22Rv1 (cell line): ENCODE measurements around the gene BCL11A.

Experiments used
- CTCF ChIP-seq: fragments of 450-650 bp; IDR thresholded peaks from 2 replicates; pipeline ENCODE4 v1.5.1; 2017; ENCODE audit warnings: mild to moderate bottlenecking
- ZFX ChIP-seq: fragments of 450-650 bp; IDR thresholded peaks from 2 replicates; pipeline ENCODE4 v1.6.1; 2017; ENCODE audit warnings: antibody characterized with exemption, borderline replicate concordance

DNA sequence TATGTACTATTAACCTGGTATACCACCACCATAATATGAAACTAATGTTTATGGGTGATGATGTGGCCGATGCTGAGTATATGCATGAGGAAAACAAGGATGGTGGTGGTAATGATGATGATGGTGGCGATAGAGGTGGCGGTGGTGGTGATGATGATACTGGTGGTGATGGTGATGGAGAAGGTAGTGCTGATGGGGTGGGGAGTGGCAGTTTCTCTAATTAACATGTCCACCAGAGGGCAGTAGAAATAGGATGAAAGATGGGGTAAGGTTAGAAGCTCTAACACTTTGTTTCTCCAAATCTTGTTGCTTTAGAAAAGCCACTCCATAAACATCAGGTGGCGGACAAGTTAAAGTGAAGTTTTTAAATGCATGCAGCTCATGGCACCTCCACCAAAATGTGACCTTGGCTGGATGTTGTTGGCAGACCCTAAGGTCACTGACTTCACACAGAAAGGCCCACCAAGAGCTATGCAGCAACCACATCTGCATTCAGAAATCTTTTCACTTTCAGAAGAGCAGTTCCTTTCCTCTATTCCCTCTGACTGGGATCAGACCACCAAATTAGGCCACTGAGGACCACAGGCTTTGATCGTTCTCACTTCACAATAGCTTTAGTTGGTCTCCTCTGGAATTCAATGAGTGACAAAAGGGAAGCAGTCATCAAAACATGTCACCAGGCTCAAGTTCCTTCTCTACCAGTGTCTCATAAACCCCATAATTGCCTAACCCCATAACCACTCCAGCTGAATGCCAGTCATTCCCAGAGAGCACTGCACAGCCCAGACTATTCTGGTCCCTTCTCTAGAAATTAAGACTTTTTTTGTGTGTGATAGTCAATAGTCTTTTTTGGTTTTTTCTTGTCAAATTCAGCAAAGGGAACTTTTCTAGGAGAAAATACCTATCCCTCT, 7.5 kb upstream of the BCL11A start:
- TF ChIP-seq CTCF (peak; percentile 81), ZFX (no peak)
